Activated CD4-positive, alpha-beta memory T cell treated with anti-CD3 and anti-CD28 coated beads, Interleukin-2, amount 10 ng/mL, durations not matched to agents 7 days and 5 days (primary cell): Measurements from ENCODE around the gene TAMALIN. TPM values are rescaled to one million over a fixed set of nuclear protein-coding genes. Genes with fewer than 3 reads are reported as not detected.

Experiments used
- CTCF ChIA-PET: fragments of 350-600 bp; sonication (Branson Sonifier 250); formaldehyde crosslinking; loops from one replicate; lab custom pipeline; 2021; ENCODE audit warnings: antibody characterized with exemption, inconsistent platforms; lab: Charles Lee
- POLR2A ChIA-PET: fragments of 350-600 bp; sonication (Branson Sonifier 250); formaldehyde crosslinking; loops from one replicate; lab custom pipeline; 2021; ENCODE audit warnings: antibody characterized with exemption; lab: Charles Lee
- DNase-seq: peaks from one replicate; pipeline ENCODE4 v3.0.0-alpha.2; 2020
- H3K27ac Mint-ChIP-seq: one replicate; pipeline ENCODE4 v1.8.0; 2021; ENCODE audit warnings: mild to moderate bottlenecking, mixed read lengths
- H3K27me3 Mint-ChIP-seq: one replicate; pipeline ENCODE4 v1.8.0; 2021; ENCODE audit warnings: mixed read lengths
- H3K36me3 Mint-ChIP-seq: one replicate; pipeline ENCODE4 v1.8.0; 2021; ENCODE audit warnings: low read depth, mixed read lengths
- H3K4me1 Mint-ChIP-seq: one replicate; pipeline ENCODE4 v1.8.0; 2021; ENCODE audit warnings: mixed read lengths
- H3K4me3 Mint-ChIP-seq: one replicate; pipeline ENCODE4 v1.8.0; 2021; ENCODE audit warnings: mild to moderate bottlenecking, mixed read lengths
- H3K9me3 Mint-ChIP-seq: one replicate; pipeline ENCODE4 v1.8.0; 2021; ENCODE audit warnings: mixed read lengths
- total RNA-seq, 2 experiments: library from RNA; stranded (reverse); gene quantifications; one replicate each; pipeline ENCODE4 v1.2.3, GENCODE V29; 2021

Gene TAMALIN
- total RNA-seq, 2 experiments from 2014 or later = 5.8 to 7.4 TPM

DNA sequence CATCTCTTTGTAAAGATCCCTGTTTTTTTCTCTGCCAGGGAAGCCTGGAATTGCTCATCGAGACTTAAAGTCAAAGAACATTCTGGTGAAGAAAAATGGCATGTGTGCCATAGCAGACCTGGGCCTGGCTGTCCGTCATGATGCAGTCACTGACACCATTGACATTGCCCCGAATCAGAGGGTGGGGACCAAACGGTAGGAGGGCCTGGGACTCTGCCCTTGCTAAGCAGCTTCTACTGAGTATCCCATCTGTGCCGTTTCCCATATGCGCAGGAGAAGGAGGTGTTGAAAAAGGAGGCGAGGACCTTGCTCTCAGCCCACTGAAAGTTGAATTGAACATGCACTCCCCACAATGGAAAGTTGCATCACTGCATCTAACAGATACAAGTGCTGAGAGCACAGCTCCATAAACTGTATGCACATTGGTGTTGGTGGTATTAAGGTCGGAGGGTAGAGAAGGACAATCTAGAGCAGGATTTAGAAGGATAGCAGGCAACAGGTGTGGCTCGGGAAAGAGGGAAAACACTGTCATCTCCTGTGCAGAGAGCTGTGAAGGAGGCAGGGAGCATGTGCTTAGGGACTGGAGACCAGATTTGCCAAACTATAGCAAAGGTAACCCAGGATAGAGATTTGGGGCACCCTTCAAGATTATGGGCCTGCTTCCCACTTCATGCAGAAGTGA is 21.5 kb upstream of the TAMALIN start:
- DNase-seq = no peak
- ChIA-PET POLR2A (no interaction called here), CTCF (interaction anchor here (1.5 to 17.0 kb wide), 2 partner anchors 9 to 37 kb away, joined by 14 to 299 read pairs; no protein-coding TSS in a partner anchor)
- Mint-ChIP-seq H3K4me1 (peaks cover 7% of the 10 kb centered on the region), H3K27ac (no peak overlapping the region), H3K27me3 (no peaks in the 10 kb centered on the region), H3K36me3 (no peaks in the 10 kb centered on the region), H3K4me3 (no peak overlapping the region), H3K9me3 (no peaks in the 10 kb centered on the region)

DNA sequence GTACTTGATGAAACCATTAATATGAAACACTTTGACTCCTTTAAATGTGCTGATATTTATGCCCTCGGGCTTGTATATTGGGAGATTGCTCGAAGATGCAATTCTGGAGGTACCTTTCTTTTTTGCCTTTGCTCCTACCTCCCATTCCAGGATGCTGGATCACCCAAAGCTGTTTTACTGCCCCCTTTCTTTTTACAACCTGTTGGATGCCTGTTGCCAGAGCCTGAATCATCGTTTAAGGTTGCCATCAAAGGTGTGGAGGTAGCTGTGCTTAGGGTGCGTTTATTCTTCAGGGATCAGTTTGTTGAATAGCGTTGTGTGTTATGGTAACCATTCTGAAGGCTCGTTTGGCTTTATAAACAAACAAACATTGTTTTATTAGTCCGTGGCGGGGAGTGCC is 19.9 kb upstream of the TAMALIN start:
- Mint-ChIP-seq H3K4me1 (no peaks in the 10 kb centered on the region), H3K9me3 (no peaks in the 10 kb centered on the region), H3K4me3 (no peak overlapping the region), H3K27ac (no peak overlapping the region), H3K36me3 (no peaks in the 10 kb centered on the region), H3K27me3 (no peaks in the 10 kb centered on the region)
- no peak for DNase-seq
- ChIA-PET CTCF (interaction anchor here (17.0 kb wide), 1 partner anchor 36 kb away, joined by 299 read pairs; no protein-coding TSS in a partner anchor), POLR2A (no interaction called here)

DNA sequence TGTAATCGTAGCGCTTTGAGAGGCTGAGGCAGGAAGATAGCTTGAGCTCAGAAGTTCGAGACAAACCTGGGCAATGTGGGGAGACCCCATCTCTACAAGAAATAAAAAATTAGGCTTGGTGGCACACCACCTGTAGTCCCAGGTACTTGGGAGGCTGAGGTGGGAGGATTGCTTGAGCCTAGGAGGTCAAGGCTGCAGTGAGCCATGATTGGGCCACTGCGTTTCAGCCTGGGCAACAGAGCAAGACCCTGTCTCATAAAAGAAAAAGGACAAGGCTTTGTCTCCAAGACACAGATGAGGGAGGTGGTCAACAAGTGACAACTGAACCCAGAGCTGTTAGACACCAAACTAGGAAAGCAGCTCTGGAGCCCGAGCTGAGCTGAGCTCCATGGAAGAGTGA is 14.5 kb upstream of the TAMALIN start:
- no peak for DNase-seq
- H3K36me3 Mint-ChIP-seq = no peaks in the 10 kb centered on the region
- ChIA-PET CTCF (interaction anchor here (0.6 to 17.0 kb wide), 11 partner anchors 9 to 92 kb away, joined by 3 to 299 read pairs (median 6); no protein-coding TSS in a partner anchor), POLR2A (interaction anchor here (3.3 kb wide), 1 partner anchor 31 kb away, joined by 19 read pairs; no protein-coding TSS in a partner anchor)
- H3K4me3 Mint-ChIP-seq = no peak overlapping the region
- H3K9me3 Mint-ChIP-seq = no peaks in the 10 kb centered on the region
- H3K27ac Mint-ChIP-seq = no peak overlapping the region
- H3K27me3 Mint-ChIP-seq = no peaks in the 10 kb centered on the region
- peaks cover 4% of the 10 kb centered on the region for H3K4me1 Mint-ChIP-seq

DNA sequence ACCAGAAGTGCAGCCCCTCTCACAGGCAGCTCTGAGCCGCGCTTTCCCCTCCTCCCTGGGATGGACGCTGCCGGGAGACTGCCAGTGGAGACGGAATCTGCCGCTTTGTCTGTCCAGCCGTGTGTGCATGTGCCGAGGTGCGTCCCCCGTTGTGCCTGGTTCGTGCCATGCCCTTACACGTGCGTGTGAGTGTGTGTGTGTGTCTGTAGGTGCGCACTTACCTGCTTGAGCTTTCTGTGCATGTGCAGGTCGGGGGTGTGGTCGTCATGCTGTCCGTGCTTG is 12.3 kb upstream of the TAMALIN start:
- Mint-ChIP-seq H3K27me3 (no peaks in the 10 kb centered on the region), H3K4me1 (peaks cover 4% of the 10 kb centered on the region), H3K4me3 (no peak overlapping the region), H3K9me3 (no peaks in the 10 kb centered on the region), H3K36me3 (no peaks in the 10 kb centered on the region), H3K27ac (no peak overlapping the region)
- ChIA-PET POLR2A (no interaction called here), CTCF (interaction anchor here (2.4 to 17.0 kb wide), 2 partner anchors 10 to 28 kb away, joined by 14 to 299 read pairs; no protein-coding TSS in a partner anchor)
- no peak for DNase-seq

- Mint-ChIP-seq H3K27me3 (no peaks in the 10 kb centered on the region), H3K4me3 (no peak overlapping the region), H3K4me1 (peaks cover 4% of the 10 kb centered on the region), H3K27ac (no peak overlapping the region), H3K36me3 (no peaks in the 10 kb centered on the region), H3K9me3 (no peaks in the 10 kb centered on the region)
- POLR2A ChIA-PET = interaction anchor here (1.0 kb wide), 1 partner anchor 12 kb away, joined by 3 read pairs; the partner anchor contains the start of gene TAMALIN
- DNase-seq = no peak
- CTCF ChIA-PET = interaction anchor here (1.0 to 17.0 kb wide), 3 partner anchors 10 to 27 kb away, joined by 4 to 299 read pairs (median 14); no protein-coding TSS in a partner anchor
Observed at GRCh38 chr12:51994959-51995358, 11.8 kb upstream of the TAMALIN start.

DNA sequence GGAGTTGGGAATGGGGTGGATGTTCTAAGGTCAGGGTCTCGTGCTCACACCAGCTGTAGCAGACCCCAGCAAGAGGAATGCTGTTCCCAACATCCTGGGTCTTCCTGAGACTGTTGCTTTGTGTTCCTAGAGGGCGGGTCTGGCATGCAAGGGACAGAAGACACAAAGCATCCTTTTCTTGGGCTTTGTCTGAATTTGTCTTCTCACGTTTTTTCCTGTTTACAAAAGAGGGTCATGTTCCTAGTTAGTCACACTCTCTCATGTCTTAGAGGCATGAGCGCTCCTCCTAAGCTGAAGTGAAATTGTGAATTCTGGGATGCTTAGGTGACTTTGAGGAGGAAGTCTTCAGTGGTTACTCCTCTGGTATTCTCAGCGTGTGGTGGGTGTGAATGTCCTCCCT is 9.6 kb upstream of the TAMALIN start:
- ChIA-PET POLR2A (no interaction called here), CTCF (interaction anchor here (1.3 to 17.0 kb wide), 2 partner anchors 9 to 25 kb away, joined by 3 to 299 read pairs; partner anchors contain the start of gene TAMALIN)
- no peak overlapping the region for H3K27ac Mint-ChIP-seq
- no peaks in the 10 kb centered on the region for H3K36me3 Mint-ChIP-seq
- no peaks in the 10 kb centered on the region for H3K9me3 Mint-ChIP-seq
- H3K4me3 Mint-ChIP-seq = no peak overlapping the region
- no peaks in the 10 kb centered on the region for H3K27me3 Mint-ChIP-seq
- H3K4me1 Mint-ChIP-seq = peaks cover 4% of the 10 kb centered on the region
- DNase-seq = no peak

DNA sequence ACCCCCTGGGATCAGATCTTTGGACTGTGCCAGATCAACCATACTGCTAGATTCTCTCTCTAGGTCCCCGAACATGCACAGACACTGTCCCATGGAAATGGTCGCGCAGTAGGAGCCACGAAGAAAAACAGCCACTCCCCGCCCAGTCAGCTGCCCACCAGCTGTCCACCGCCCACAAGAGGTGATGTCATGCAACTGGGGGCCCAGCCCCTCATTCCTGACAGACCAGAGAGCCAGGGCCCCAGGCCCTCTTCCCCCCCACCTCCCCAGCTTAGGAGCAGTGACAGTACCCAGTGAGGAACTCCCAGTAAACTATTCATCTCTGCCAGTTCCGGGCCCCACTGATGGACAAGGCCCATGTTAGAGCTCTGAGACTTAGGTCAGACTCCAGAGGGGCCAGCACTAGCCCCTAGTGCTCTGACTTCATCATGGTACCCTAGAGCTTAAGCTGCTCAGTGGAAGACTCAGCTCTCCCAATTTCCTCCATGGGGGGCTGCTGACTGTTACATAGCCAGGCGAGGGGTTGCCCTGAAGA is 3.7 kb upstream of the TAMALIN start:
- peaks cover 20% of the 10 kb centered on the region for H3K4me1 Mint-ChIP-seq
- no peaks in the 10 kb centered on the region for H3K9me3 Mint-ChIP-seq
- no peaks in the 10 kb centered on the region for H3K36me3 Mint-ChIP-seq
- ChIA-PET POLR2A (interaction anchor here (0.8 to 12.4 kb wide), 2 partner anchors 18 to 68 kb away, joined by 3 to 117 read pairs; no protein-coding TSS in a partner anchor), CTCF (interaction anchor here (1.0 to 2.9 kb wide), 6 partner anchors 9 to 80 kb away, joined by 3 to 58 read pairs (median 6); no protein-coding TSS in a partner anchor)
- no peak for DNase-seq
- peaks cover 30% of the 10 kb centered on the region for H3K27me3 Mint-ChIP-seq
- H3K27ac Mint-ChIP-seq = no peak overlapping the region
- no peak overlapping the region for H3K4me3 Mint-ChIP-seq

DNA sequence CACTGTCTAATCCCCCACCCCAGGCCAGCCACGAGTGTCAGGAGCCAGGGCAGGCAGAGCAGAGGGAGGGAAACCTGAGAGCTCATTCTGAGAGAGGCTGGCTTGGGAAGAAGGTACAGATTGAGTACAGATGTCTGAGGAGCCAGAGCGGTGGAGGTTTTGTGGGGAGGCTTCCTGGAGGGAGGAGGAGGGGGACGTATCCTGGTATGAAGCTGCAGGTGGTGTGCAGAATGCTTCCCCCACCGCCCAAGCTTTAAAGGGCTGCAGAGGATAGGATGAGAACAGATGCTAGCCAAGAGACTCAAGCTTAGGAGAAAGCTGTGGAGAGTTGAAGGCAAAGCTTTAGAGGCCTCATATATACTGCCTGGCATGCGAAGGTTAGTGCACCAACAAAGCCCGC is 3.2 kb upstream of the TAMALIN start:
- DNase-seq = no peak
- H3K27ac Mint-ChIP-seq = no peak overlapping the region
- ChIA-PET POLR2A (interaction anchor here (0.8 to 12.4 kb wide), 2 partner anchors 18 to 68 kb away, joined by 3 to 117 read pairs; no protein-coding TSS in a partner anchor), CTCF (interaction anchor here (1.0 to 2.9 kb wide), 6 partner anchors 9 to 79 kb away, joined by 3 to 58 read pairs (median 6); no protein-coding TSS in a partner anchor)
- H3K4me1 Mint-ChIP-seq = peaks cover 24% of the 10 kb centered on the region
- H3K36me3 Mint-ChIP-seq = no peaks in the 10 kb centered on the region
- peaks cover 34% of the 10 kb centered on the region for H3K27me3 Mint-ChIP-seq
- H3K9me3 Mint-ChIP-seq = no peaks in the 10 kb centered on the region
- no peak overlapping the region for H3K4me3 Mint-ChIP-seq

DNA sequence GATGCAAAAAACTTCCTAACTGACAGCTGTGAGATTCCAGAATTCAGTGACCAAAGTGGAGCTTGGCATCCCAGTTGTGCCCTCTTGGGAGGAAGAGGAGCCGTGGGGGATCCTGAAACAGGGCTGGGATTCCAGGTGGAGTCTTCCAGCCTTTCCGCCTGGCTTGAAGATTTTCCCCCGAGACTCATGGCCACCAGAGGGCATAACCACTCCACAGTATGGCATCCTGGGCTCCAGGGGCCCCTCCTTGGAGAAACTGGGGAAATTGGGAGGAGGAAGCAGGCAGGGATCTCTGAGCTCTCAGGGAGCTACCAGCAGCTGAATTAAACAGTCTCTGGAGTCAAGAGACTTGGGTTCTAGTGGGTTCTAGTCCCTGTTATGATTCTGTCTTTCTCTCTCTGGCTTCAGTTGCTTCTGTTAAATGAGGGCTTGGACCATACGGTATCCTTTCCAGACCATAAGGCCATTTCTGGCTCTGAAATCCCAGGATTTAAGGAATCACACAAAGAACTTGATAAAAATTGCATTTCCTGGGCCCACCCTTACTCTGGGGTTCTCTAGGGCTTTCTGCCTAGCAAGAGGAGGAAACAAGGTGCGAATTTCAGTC is 2.6 kb upstream of the TAMALIN start:
- H3K36me3 Mint-ChIP-seq = no peaks in the 10 kb centered on the region
- H3K9me3 Mint-ChIP-seq = no peaks in the 10 kb centered on the region
- H3K4me1 Mint-ChIP-seq = peaks cover 24% of the 10 kb centered on the region
- POLR2A ChIA-PET = interaction anchor here (0.8 to 12.4 kb wide), 2 partner anchors 17 to 67 kb away, joined by 3 to 117 read pairs; no protein-coding TSS in a partner anchor
- H3K27me3 Mint-ChIP-seq = peaks cover 34% of the 10 kb centered on the region
- no peak for DNase-seq
- no peak overlapping the region for H3K27ac Mint-ChIP-seq
- CTCF ChIA-PET = interaction anchor here (1.0 to 2.9 kb wide), 4 partner anchors 9 to 33 kb away, joined by 4 to 58 read pairs (median 8); no protein-coding TSS in a partner anchor
- no peak overlapping the region for H3K4me3 Mint-ChIP-seq

DNA sequence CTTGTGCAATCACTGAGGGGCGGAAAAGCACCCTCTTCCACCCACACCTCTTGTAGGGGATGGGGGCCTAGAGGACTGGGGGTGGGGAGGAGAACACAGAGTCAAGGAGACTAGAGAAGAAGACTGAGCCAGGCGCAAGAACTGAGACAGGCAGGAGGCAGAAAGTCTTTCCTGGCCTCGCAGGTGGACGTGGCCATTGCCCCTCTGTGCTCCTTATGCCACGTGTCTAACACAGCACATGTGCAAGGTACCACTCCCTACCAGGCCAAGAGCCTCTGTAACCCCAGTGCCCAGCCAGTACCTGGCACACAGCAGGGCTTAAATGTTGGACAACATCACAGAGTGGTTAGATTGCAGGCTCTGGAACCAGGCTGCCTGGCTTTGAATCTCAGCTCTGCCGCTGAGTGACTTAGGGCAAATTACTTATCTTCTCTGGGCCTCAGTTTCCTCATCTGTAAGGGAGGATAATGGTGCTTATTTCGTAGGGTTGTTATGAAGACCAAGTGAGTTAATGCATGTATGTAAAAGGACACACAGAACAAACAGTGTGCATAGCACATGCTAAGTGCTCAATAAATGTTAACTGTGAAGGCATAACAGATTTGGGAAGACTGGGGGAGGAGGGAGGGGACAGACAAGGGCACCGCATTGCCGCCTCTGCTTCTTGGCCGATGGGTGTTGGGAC is 1.4 kb upstream of the TAMALIN start:
- ChIA-PET CTCF (interaction anchor here (1.0 to 3.3 kb wide), 4 partner anchors 10 to 34 kb away, joined by 4 to 58 read pairs (median 31); no protein-coding TSS in a partner anchor), POLR2A (interaction anchor here (12.4 kb wide), 1 partner anchor 16 kb away, joined by 117 read pairs; no protein-coding TSS in a partner anchor)
- Mint-ChIP-seq H3K9me3 (no peaks in the 10 kb centered on the region), H3K36me3 (no peaks in the 10 kb centered on the region), H3K4me1 (peaks cover 24% of the 10 kb centered on the region), H3K4me3 (peak overlapping the region; percentile 24), H3K27ac (no peak overlapping the region), H3K27me3 (peaks cover 34% of the 10 kb centered on the region)
- no peak for DNase-seq

GRCh38 chr12:52005903-52006703 is 643 bp upstream of the TAMALIN start:
- ChIA-PET CTCF (interaction anchor here (1.1 to 3.3 kb wide), 3 partner anchors 10 to 114 kb away, joined by 3 to 54 read pairs (median 4); no protein-coding TSS in a partner anchor), POLR2A (interaction anchor here (0.9 to 12.4 kb wide), 4 partner anchors 8 to 34 kb away, joined by 3 to 117 read pairs (median 3); no protein-coding TSS in a partner anchor)
- Mint-ChIP-seq H3K36me3 (no peaks in the 10 kb centered on the region), H3K9me3 (no peaks in the 10 kb centered on the region), H3K27me3 (peaks cover 34% of the 10 kb centered on the region), H3K4me3 (peak overlapping the region; percentile 75), H3K4me1 (peaks cover 24% of the 10 kb centered on the region), H3K27ac (no peak overlapping the region)
- no peak for DNase-seq
